Measurements from ENCODE around the gene GDPD4. TPM values are rescaled to one million over a fixed set of nuclear protein-coding genes. Genes with fewer than 3 reads are reported as not detected.

GDPD4 gene
- total RNA-seq, 1 experiment from 2014 or later = not detected

DNA sequence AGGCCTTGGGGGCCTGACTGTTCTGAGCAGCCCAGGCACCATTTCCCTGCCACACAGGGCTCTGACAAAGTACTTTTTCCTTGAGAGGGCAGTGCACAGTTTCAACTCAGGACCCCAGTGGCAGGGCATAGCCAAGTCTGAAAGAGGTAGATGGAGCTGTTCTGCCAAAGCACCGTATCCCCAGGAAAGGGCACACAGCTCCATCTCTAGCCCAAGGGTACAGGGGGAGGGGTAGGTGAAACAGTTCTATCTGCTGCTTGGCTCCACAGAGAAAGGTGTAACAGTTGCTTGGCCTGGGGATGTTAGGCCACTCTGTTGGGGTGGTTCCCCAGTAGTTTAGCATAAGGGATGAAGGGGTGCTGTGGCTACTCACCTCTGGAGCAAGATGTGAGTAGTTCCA is 47.8 kb downstream of the GDPD4 start:
- no TSS peak for BruUV-seq (replicated peaks)
- Mint-ChIP-seq H3K27me3 (ENCODE audit: unreplicated experiment) (no peaks in the 10 kb centered on the region), H3K9me3 (ENCODE audit: low read depth, unreplicated experiment) (no peaks in the 10 kb centered on the region), H3K4me3 (ENCODE audit: low read depth, unreplicated experiment) (no peak overlapping the region), H3K36me3 (ENCODE audit: insufficient read depth, unreplicated experiment) (no peaks in the 10 kb centered on the region), H3K4me1 (ENCODE audit: low read depth, unreplicated experiment) (peaks cover 14% of the 10 kb centered on the region), H3K27ac (ENCODE audit: unreplicated experiment) (no peak overlapping the region)
- CTCF ChIA-PET = no interaction called here
- DNase-seq = no peak
- intact Hi-C loops (cut with micrococcal nuclease; ENCODE audit: unreplicated experiment) = no loop called here
- TF ChIP-seq, protein P1, sequence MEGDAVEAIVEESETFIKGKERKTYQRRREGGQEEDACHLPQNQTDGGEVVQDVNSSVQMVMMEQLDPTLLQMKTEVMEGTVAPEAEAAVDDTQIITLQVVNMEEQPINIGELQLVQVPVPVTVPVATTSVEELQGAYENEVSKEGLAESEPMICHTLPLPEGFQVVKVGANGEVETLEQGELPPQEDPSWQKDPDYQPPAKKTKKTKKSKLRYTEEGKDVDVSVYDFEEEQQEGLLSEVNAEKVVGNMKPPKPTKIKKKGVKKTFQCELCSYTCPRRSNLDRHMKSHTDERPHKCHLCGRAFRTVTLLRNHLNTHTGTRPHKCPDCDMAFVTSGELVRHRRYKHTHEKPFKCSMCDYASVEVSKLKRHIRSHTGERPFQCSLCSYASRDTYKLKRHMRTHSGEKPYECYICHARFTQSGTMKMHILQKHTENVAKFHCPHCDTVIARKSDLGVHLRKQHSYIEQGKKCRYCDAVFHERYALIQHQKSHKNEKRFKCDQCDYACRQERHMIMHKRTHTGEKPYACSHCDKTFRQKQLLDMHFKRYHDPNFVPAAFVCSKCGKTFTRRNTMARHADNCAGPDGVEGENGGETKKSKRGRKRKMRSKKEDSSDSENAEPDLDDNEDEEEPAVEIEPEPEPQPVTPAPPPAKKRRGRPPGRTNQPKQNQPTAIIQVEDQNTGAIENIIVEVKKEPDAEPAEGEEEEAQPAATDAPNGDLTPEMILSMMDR (IDR thresholded peaks at IDR 0.05; ENCODE audit: unreplicated experiment) = no peak

DNA sequence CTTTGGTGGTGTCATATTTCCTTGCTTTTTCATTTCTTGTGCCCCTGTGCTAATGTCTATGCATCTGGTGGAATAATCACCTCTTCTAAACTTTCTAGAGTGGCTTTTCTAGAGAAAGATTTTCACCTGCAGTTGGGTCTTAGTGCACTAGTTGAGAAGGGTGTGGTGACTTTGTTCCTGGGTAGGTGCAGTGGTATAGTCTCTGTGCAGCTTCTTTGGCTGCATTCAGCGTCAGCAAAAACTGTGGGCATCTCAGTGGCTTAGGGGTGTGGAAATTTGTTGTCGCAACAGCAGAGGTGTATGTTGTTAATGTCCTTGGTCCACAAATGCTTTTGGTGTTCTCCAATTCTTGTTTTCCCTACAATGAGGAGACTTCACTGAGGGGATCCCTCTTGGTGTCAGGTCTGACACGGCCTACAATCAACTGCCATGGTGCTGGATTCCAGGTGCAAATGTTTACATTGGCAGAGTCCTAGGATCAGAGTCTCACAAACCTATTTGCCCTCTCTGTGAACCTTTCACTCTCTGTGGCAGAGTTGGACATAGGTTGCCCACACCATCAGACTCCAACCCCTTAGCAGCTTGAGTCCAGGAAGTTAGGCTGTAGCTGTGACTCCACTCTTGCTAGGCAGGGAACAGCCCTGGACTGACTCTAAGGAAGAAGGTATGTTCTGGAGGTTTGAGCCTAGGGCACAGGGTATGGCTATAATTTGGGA is 48.8 kb downstream of the GDPD4 start:
- no peak for DNase-seq
- H3K36me3 Mint-ChIP-seq (ENCODE audit: insufficient read depth, unreplicated experiment) = no peaks in the 10 kb centered on the region
- no peaks in the 10 kb centered on the region for H3K9me3 Mint-ChIP-seq (ENCODE audit: low read depth, unreplicated experiment)
- no peaks in the 10 kb centered on the region for H3K27me3 Mint-ChIP-seq (ENCODE audit: unreplicated experiment)
- H3K27ac Mint-ChIP-seq (ENCODE audit: unreplicated experiment) = no peak overlapping the region
- TF ChIP-seq, protein P1 (IDR thresholded peaks at IDR 0.05; ENCODE audit: unreplicated experiment) = no peak
- peaks cover 14% of the 10 kb centered on the region for H3K4me1 Mint-ChIP-seq (ENCODE audit: low read depth, unreplicated experiment)
- CTCF ChIA-PET = interaction anchor here (0.7 kb wide), 1 partner anchor 184 kb away, joined by 3 read pairs; no protein-coding TSS in a partner anchor
- H3K4me3 Mint-ChIP-seq (ENCODE audit: low read depth, unreplicated experiment) = no peak overlapping the region
- intact Hi-C loops (cut with micrococcal nuclease; ENCODE audit: unreplicated experiment) = no loop called here
- no TSS peak for BruUV-seq (replicated peaks)

DNA sequence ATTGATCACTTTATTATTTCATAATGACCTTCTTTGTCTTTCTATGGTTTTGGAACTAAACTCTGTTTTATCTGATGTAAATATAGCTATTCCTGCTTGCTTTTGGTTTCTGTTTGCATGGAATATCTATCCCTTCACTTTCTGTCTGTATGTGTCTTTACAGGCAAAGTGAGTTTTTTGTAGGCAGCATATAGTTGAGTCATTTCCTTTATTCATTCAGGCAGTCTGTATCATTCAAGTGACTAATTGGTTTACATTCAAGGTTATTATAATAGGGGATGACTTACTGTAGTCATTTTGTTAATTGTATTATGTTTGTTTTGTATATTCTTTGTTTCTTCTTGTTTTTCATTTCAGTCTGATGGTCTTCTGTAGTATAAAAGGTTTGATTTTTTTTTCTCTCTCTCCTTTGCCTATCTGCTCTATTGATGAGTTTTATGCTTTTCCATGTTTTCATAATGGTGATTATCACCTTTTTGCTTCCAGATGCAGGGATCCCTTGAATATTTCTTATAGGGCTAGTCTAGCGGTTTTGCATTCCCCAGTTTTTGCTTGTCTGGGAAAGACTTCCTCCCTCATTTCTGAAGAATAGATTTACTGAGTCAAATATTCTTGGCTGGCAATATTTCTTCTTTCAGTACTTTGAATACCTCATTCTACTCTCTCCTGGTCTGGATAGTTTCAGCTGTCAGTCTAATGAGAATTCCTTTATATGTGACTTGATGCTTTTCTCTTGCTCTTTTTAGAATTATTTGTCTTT is 50.4 kb downstream of the GDPD4 start:
- H3K4me1 Mint-ChIP-seq (ENCODE audit: low read depth, unreplicated experiment) = peaks cover 14% of the 10 kb centered on the region
- H3K27me3 Mint-ChIP-seq (ENCODE audit: unreplicated experiment) = no peaks in the 10 kb centered on the region
- CTCF ChIA-PET = interaction anchor here (0.6 kb wide), 1 partner anchor 204 kb away, joined by 7 read pairs; no protein-coding TSS in a partner anchor
- H3K9me3 Mint-ChIP-seq (ENCODE audit: low read depth, unreplicated experiment) = no peaks in the 10 kb centered on the region
- intact Hi-C loops (cut with micrococcal nuclease; ENCODE audit: unreplicated experiment) = no loop called here
- no TSS peak for BruUV-seq (replicated peaks)
- no peak for DNase-seq
- no peak overlapping the region for H3K27ac Mint-ChIP-seq (ENCODE audit: unreplicated experiment)
- TF ChIP-seq, protein P1 (IDR thresholded peaks at IDR 0.05; ENCODE audit: unreplicated experiment) = no peak
- H3K4me3 Mint-ChIP-seq (ENCODE audit: low read depth, unreplicated experiment) = no peak overlapping the region
- no peaks in the 10 kb centered on the region for H3K36me3 Mint-ChIP-seq (ENCODE audit: insufficient read depth, unreplicated experiment)

DNA sequence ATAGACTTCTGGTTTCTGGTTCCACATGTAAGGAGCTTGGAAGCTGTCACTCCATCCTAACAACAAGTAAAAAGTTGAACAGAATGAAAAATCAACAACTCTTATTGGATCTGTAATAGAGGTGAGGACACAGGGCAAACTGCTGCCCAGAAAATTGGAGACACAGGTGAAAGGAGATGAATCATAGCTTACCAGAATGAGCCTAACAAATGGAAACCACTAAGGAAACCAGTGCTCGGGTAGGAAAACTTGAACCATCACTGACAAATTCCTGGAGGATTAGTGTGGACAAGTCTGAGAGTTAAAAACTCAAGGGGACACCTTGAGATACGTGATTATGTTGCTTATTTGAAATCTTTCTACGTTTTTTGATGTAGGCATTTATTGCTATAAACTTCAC is 52.1 kb downstream of the GDPD4 start:
- no peaks in the 10 kb centered on the region for H3K27me3 Mint-ChIP-seq (ENCODE audit: unreplicated experiment)
- H3K9me3 Mint-ChIP-seq (ENCODE audit: low read depth, unreplicated experiment) = no peaks in the 10 kb centered on the region
- no peak overlapping the region for H3K27ac Mint-ChIP-seq (ENCODE audit: unreplicated experiment)
- no peak for DNase-seq
- TF ChIP-seq, protein P1 (IDR thresholded peaks at IDR 0.05; ENCODE audit: unreplicated experiment) = no peak
- intact Hi-C loops (cut with micrococcal nuclease; ENCODE audit: unreplicated experiment) = no loop called here
- no peak overlapping the region for H3K4me3 Mint-ChIP-seq (ENCODE audit: low read depth, unreplicated experiment)
- H3K4me1 Mint-ChIP-seq (ENCODE audit: low read depth, unreplicated experiment) = peaks cover 30% of the 10 kb centered on the region
- BruUV-seq (replicated peaks) = no TSS peak
- no peaks in the 10 kb centered on the region for H3K36me3 Mint-ChIP-seq (ENCODE audit: insufficient read depth, unreplicated experiment)
- CTCF ChIA-PET = interaction anchor here (0.7 to 1.0 kb wide), 3 partner anchors 37 to 527 kb away, joined by 3 to 4 read pairs (median 3); no protein-coding TSS in a partner anchor
